GM12864 (cell line): ENCODE results near the gene TES.
"Not testable (repeated sequence)": the region's sequence is repeated elsewhere in the genome, so short reads cannot be mapped to it uniquely, and the experiment has no call there.

Experiments
- DNase-seq: peaks from one replicate; pipeline ENCODE4 v3.0.0-alpha.2; 2011; ENCODE audit warnings: low read depth
- H3K4me3 ChIP-seq: 2 replicates; pipeline ENCODE4 v1.5.1; 2011; ENCODE audit warnings: mild to moderate bottlenecking, low read depth, low read length, control low read depth
- CTCF ChIP-seq: IDR thresholded peaks from 2 replicates; pipeline ENCODE4 v1.5.1; 2011; ENCODE audit warnings: low read depth, mild to moderate bottlenecking, moderate library complexity, low read length, control low read depth, inconsistent platforms; ENCODE audit errors: missing control alignments

The TES gene

GRCh38 chr7:116173051-116174028 is 37.0 kb upstream of the TES start:
- TF ChIP-seq CTCF: no peak
- no peak for DNase-seq
- H3K4me3 ChIP-seq: no peak overlapping the region

DNA sequence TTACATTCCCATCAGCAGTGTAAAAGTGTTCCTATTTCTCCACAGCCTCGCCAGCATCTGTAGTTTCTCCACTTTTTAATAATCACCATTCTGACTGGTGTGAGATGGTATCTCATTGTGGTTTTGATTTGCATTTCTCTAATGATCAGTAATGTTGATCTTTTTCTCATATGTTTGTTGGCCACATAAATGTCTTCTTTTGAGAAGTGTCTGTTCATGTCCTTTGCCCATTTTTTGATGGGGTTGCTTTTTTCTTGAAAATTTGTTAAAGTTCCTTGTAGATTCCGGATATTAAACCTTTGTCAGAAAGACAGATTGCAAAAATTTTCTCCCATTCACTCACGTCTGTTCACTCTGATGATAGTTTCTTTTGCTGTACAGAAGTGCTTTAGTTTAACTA is 35.2 kb upstream of the TES start:
- not testable (repeated sequence) for DNase-seq, H3K4me3 ChIP-seq

DNA sequence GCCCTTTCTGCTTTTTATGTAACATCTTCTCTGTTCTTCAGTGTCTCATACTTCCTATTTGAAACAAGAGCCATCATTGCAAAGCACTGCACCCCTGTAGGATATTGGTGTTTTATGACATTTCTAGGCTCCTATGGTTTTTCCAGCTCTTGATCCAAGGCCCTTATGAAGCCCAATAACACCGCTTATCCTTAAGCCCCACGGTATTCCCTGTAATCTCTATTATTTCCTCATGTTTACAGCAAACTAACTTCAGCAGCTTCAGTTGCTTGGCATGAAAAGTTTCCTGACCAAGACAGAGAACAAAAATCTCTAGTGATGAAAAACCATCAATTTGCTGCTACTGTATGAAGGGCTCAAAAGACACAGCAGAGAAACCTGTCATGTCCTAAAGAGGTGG is 34.1 kb upstream of the TES start:
- H3K4me3 ChIP-seq: no peak overlapping the region
- TF ChIP-seq CTCF: no peak
- no peak for DNase-seq

- DNase-seq: no peak
- H3K4me3 ChIP-seq: no peak overlapping the region
- no peak for TF ChIP-seq CTCF
Measured at GRCh38 chr7:116177009-116177408, 33.3 kb upstream of the TES start.

- TF ChIP-seq CTCF: peak; percentile 66
- DNase-seq: no peak
- no peak overlapping the region for H3K4me3 ChIP-seq
Measured at GRCh38 chr7:116180302-116180701, 30.0 kb upstream of the TES start.

GRCh38 chr7:116182023-116182422 is 28.3 kb upstream of the TES start:
- H3K4me3 ChIP-seq: no peak overlapping the region
- no peak for TF ChIP-seq CTCF
- DNase-seq: no peak

DNA sequence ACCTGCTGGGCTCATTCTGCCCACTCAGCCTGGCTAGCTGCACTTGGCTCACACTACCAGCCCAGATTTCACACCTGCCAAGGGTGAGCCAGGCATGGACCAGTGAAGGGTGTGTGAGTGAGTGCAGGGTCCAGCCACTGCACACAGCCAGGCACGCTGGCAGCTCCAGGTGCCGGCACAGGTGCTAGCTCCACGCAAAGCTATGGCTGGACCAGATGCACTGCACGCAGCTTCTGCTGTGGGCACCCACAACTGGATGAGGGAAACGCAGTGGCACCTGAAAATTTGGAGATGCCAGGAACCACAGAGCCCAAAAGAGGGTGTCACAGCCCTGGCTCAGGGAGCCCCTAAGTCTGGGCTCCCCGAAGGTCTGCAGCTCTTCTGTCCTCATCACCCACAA is 24.9 kb upstream of the TES start:
- DNase-seq: no peak
- no peak for TF ChIP-seq CTCF
- no peak overlapping the region for H3K4me3 ChIP-seq
